IPS-NIHi7 (cell line): Measurements from ENCODE around the gene HECW1.

Experiments used
- DNase-seq: peaks from one replicate; pipeline ENCODE4 v3.0.0; 2012; ENCODE audit warnings: mixed read lengths; ENCODE audit errors: extremely low spot score

Gene HECW1

GRCh38 chr7:43148161-43148731 is 35.8 kb downstream of the HECW1 start:
- DNase-seq: no peak

DNA sequence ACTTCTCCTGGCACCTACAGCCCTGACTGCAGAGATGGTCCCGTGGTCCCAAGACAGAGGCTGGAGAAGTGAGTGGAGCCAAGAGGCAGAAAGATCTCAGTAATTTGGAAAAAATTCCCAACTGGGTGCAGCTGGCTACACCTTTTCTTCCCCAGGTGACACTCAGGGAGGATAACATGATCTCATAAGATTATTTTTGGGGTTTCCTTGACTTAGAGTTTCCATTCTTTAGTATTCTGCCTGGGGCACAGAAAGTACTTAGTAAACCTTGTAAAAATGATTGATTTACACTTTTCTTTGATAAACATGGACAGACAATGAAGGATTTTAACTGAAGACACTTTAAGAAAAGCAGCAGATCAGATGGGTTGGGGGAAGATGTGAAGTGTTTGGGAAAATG is 38.6 kb downstream of the HECW1 start:
- no peak for DNase-seq

DNA sequence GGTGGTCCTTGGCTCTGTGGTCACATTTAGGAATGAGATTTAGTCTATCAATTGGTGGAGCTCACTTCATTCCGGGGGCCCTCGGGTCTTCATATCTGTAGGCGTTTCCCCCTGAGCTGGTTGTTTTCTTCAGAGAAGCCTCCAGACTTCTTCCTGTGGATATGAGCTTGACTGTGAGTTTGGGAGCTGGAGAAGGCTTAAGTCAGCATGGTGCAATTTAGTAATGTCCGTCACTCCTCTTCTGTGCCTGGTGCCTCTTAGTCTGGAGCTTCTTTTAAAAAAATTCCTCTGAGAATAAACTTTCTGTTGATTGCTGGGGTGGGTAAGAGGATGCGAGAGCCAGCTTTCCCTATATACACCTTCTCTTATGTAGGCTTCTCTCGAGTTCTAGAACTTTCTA is 40.2 kb downstream of the HECW1 start:
- DNase-seq: no peak

GRCh38 chr7:43155636-43156035 is 43.2 kb downstream of the HECW1 start:
- DNase-seq: no peak

- no peak for DNase-seq
Measured at GRCh38 chr7:43163885-43164284, 51.4 kb downstream of the HECW1 start.

GRCh38 chr7:43164757-43165156 is 52.3 kb downstream of the HECW1 start:
- no peak for DNase-seq

DNA sequence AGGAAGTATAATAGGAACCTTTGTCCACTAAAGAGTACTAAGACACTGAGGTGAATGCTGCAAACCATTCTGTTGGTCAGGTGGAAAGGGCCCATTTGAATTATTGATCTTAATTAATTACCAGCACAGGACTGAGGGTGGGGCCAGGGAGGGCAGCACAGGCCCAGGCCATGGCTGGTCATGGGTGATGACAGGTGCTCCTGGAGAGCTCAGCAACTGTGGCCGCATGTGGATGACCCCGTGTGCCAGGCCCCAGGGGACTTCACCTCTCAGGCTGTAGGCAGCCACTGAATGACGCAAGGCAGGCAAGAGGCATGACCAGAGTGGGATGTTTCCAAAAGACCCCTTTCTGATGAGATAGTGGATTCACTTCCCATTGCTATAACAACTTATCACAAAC is 54.2 kb downstream of the HECW1 start:
- no peak for DNase-seq

DNA sequence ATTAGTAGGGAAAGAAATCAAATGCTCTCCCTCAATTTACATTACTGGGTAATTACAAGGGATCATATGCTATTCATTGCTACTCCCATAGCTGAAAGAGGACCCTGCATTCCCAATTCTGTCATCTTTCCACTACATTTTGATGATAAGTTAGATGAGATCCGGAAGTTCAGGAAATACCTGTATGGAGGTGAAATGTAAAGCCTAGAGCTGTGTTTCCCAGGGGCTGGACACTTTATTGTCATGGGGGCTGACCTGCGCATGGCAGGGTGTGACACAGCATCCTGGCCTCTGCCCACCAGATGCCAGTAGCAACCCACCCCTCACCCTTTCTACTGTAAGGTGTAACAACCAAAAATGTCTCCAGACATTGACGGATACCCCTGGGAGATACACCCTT is 56.6 kb downstream of the HECW1 start:
- DNase-seq: no peak

- no peak for DNase-seq
Measured at GRCh38 chr7:43170571-43170970, 58.1 kb downstream of the HECW1 start.

- no peak for DNase-seq
Measured at GRCh38 chr7:43175570-43176200, 63.2 kb downstream of the HECW1 start.

- DNase-seq: no peak
Measured at GRCh38 chr7:43179393-43179792, 66.9 kb downstream of the HECW1 start.

DNA sequence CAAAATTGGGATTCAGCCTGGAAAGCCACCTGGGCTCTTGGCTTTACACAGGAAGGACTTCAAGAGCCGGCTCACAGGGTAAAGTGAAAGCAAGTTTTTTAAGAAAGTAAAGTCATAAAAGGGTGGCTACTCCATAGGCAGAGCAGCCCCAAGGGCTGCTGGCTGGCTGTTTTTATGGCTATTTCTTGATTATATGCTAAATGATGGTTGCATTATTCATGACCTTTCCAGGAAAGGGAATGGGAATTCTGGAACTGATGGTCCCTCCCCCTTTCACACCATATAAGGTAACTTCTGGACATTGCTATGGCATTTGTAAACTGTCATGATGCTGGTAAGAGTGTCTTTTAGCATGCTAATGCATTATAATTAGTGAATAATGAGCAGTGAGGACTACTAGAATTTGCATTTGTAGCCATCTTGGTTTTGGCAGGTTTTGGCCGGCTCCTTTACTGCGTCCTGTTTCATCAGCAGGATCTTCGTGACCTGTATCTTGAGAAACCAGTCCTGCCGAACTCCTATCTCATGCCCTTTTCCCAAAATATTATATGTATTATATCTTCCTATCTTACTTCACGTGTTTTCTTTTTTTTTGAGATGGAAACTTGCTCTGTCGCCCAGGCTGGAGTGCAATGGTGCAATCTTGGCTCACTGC is 80.5 kb downstream of the HECW1 start:
- no peak for DNase-seq

GRCh38 chr7:43193893-43194292 is 81.4 kb downstream of the HECW1 start:
- no peak for DNase-seq

GRCh38 chr7:43195256-43195655 is 82.8 kb downstream of the HECW1 start:
- DNase-seq: no peak

- DNase-seq: no peak
Measured at GRCh38 chr7:43195768-43196167, 83.3 kb downstream of the HECW1 start.

GRCh38 chr7:43196379-43196778 is 83.9 kb downstream of the HECW1 start:
- DNase-seq: no peak

- no peak for DNase-seq
Measured at GRCh38 chr7:43198016-43198415, 85.6 kb downstream of the HECW1 start.

GRCh38 chr7:43198599-43199090 is 86.2 kb downstream of the HECW1 start:
- DNase-seq: no peak

GRCh38 chr7:43199371-43200160 is 87.1 kb downstream of the HECW1 start:
- no peak for DNase-seq

DNA sequence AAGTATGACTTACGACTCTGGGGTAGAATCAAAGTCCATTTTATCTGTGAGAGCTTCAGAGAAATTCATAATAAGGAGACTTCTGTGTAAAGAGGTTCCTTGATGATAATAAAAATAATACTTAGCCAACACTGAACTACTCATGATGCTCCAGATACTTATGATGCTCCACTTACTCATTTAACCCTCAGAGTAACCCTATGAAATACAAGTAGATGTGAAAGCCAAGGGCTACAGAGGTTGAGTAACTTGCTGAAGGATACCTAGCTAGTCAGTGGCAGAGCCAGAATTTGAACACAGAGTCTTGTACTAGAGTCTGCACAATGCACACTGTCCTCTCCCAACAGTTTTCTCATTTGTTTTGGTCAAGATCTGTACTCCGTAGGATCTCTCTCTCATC is 89.5 kb downstream of the HECW1 start:
- no peak for DNase-seq

GRCh38 chr7:43204081-43204480 is 91.6 kb downstream of the HECW1 start:
- no peak for DNase-seq

DNA sequence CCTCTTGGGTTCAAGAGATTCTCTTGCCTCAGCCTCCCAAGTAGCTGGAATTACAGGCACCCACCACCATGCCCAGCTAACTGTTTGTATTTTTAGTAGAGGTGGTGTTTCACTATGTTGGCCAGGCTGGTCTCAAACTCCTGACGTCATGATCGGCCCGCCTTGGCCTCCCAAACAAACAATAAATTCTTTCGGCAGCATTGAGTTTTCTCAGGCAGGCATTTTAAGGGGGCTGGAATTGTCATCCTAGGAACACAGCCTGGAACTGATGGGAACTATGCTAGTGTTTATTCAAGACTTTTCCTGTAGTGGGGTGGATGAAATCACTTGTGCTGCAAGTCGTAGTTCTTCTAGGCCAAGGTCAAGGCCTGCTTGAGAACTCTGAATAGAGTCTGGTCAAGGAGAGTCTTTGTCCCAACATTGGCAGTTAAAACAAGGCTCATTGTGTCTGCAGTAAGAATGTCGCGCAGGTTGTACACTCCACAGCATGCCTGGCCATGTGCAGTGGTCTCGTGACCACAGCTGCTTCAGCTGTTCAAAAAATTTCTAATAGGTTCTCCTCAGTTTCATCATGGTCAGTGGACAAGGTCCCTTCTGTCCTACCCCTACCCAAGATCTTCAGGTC is 92.8 kb downstream of the HECW1 start:
- no peak for DNase-seq
